ENCODE data around the gene OSBPL3.

DNA sequence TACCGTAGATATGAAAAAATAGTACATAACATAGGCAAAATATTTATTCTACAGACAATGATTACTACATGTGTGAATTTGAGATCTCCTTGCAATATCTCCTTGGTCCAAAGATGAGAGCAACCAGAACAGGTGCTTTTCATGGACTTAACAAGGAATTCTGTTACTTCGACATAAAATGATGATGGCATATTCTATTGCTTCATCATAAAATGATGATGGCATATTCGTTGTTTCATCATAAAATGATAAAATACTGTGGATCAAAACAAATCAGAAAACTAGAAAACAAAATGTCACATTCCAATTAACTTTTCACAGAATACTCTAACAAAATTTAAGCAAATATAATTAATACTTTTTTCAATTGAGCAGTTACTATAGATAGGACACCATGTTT is 4.8 kb downstream of the OSBPL3 start:
- TF ChIP-seq, protein P1, sequence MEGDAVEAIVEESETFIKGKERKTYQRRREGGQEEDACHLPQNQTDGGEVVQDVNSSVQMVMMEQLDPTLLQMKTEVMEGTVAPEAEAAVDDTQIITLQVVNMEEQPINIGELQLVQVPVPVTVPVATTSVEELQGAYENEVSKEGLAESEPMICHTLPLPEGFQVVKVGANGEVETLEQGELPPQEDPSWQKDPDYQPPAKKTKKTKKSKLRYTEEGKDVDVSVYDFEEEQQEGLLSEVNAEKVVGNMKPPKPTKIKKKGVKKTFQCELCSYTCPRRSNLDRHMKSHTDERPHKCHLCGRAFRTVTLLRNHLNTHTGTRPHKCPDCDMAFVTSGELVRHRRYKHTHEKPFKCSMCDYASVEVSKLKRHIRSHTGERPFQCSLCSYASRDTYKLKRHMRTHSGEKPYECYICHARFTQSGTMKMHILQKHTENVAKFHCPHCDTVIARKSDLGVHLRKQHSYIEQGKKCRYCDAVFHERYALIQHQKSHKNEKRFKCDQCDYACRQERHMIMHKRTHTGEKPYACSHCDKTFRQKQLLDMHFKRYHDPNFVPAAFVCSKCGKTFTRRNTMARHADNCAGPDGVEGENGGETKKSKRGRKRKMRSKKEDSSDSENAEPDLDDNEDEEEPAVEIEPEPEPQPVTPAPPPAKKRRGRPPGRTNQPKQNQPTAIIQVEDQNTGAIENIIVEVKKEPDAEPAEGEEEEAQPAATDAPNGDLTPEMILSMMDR (IDR thresholded peaks at IDR 0.05), result no peak
- TF ChIP-seq POLR2A (IDR thresholded peaks at IDR 0.05), result no peak
